ENCODE results near the gene STPG3.

The STPG3 gene

GRCh38 chr9:137222190-137223077 is 28.7 kb upstream of the STPG3 start, which contains the start of gene RNF208:
RNF208 (minus strand) TSS chr9:137222240; CDS start chr9:137221212, 1,028 bp downstream.
- no peak for DNase-seq (ENCODE audit: low read depth)

- peak; percentile 98 for DNase-seq (ENCODE audit: low read depth)
Measured at GRCh38 chr9:137223078-137223970, 27.8 kb upstream of the STPG3 start.

- no peak for DNase-seq (ENCODE audit: low read depth)
Measured at GRCh38 chr9:137224830-137225694, 26.0 kb upstream of the STPG3 start, which contains the start of gene CYSRT1. CYSRT1 (plus strand) TSS chr9:137225174; CDS start chr9:137225622, 448 bp downstream.

- no peak for DNase-seq (ENCODE audit: low read depth)
Measured at GRCh38 chr9:137225699-137226331, 25.3 kb upstream of the STPG3 start.

GRCh38 chr9:137226338-137227053 is 24.6 kb upstream of the STPG3 start:
- DNase-seq (ENCODE audit: low read depth) = no peak

- peak; percentile 79 for DNase-seq (ENCODE audit: low read depth)
Measured at GRCh38 chr9:137227054-137227852, 23.8 kb upstream of the STPG3 start, which contains the start of gene RNF224. RNF224 (plus strand) TSS chr9:137227502; CDS start chr9:137228336, 834 bp downstream.

- no peak for DNase-seq (ENCODE audit: low read depth)
Measured at GRCh38 chr9:137227853-137228505, 23.1 kb upstream of the STPG3 start.

GRCh38 chr9:137228506-137228967 is 22.5 kb upstream of the STPG3 start:
- DNase-seq (ENCODE audit: low read depth) = no peak

- no peak for DNase-seq (ENCODE audit: low read depth)
Measured at GRCh38 chr9:137228968-137229896, 21.9 kb upstream of the STPG3 start.

GRCh38 chr9:137229903-137230704 is 21.0 kb upstream of the STPG3 start:
- DNase-seq (ENCODE audit: low read depth) = no peak

GRCh38 chr9:137230705-137231371 is 20.2 kb upstream of the STPG3 start, which contains the start of gene SLC34A3:
SLC34A3 (plus strand) TSS chr9:137230901; CDS start chr9:137231703, 802 bp downstream.
- DNase-seq (ENCODE audit: low read depth) = no peak

- no peak for DNase-seq (ENCODE audit: low read depth)
Measured at GRCh38 chr9:137231372-137232039, 19.6 kb upstream of the STPG3 start.

GRCh38 chr9:137232101-137232500 is 19.0 kb upstream of the STPG3 start:
- DNase-seq (ENCODE audit: low read depth) = no peak

GRCh38 chr9:137232510-137232909 is 18.6 kb upstream of the STPG3 start:
- DNase-seq (ENCODE audit: low read depth) = no peak

GRCh38 chr9:137233143-137233980 is 17.7 kb upstream of the STPG3 start:
- DNase-seq (ENCODE audit: low read depth) = no peak
